22Rv1 (cell line): ENCODE data around the gene IMPDH1.

ENCODE experiments used
- H3K27ac ChIP-seq: fragments of 450-650 bp; 2 replicates; pipeline ENCODE4 v1.5.1; 2017
- CTCF ChIP-seq: fragments of 450-650 bp; IDR thresholded peaks from 2 replicates; pipeline ENCODE4 v1.5.1; 2017; ENCODE audit warnings: mild to moderate bottlenecking
- ZFX ChIP-seq: fragments of 450-650 bp; IDR thresholded peaks from 2 replicates; pipeline ENCODE4 v1.6.1; 2017; ENCODE audit warnings: antibody characterized with exemption, borderline replicate concordance

The IMPDH1 gene

GRCh38 chr7:128374041-128374440 lies 35.7 kb downstream of the IMPDH1 start:
- H3K27ac ChIP-seq: no peak overlapping the region
- TF ChIP-seq ZFX (no peak), CTCF (no peak)

- no peak overlapping the region for H3K27ac ChIP-seq
- TF ChIP-seq CTCF (no peak), ZFX (no peak)
Observed at GRCh38 chr7:128373606-128374005, 36.2 kb downstream of the IMPDH1 start.

- TF ChIP-seq ZFX (no peak), CTCF (no peak)
- no peak overlapping the region for H3K27ac ChIP-seq
Observed at GRCh38 chr7:128370491-128370890, 39.3 kb downstream of the IMPDH1 start.

GRCh38 chr7:128366986-128367385 lies 42.8 kb downstream of the IMPDH1 start:
- no peak for TF ChIP-seq ZFX
- TF ChIP-seq CTCF: no peak
- no peak overlapping the region for H3K27ac ChIP-seq

GRCh38 chr7:128366300-128366699 lies 43.5 kb downstream of the IMPDH1 start:
- no peak overlapping the region for H3K27ac ChIP-seq
- no peak for TF ChIP-seq ZFX

GRCh38 chr7:128365432-128365831 lies 44.4 kb downstream of the IMPDH1 start:
- H3K27ac ChIP-seq: no peak overlapping the region

GRCh38 chr7:128364166-128364870 lies 45.5 kb downstream of the IMPDH1 start:
- H3K27ac ChIP-seq: no peak overlapping the region
- no peak for TF ChIP-seq CTCF
- TF ChIP-seq ZFX: no peak

More at GRCh38 chr7:128365432-128365831, 44.4 kb downstream of the IMPDH1 start:
- no peak for TF ChIP-seq CTCF
- no peak for TF ChIP-seq ZFX
